Esophagus muscularis mucosa (tissue), 4 donors: ENCODE data around the gene CIT.

Experiments used
- CTCF ChIP-seq, 3 experiments: fragments of 200-600 bp in 2 of 3; fragments of 450-650 bp in 1 of 3; sonication (generic) in 2 of 3; IDR thresholded peaks; one replicate each; pipeline ENCODE4 v1.5.1; 2017 to 2019; ENCODE audit warnings: antibody characterized with exemption in 3 of 3, mild to moderate bottlenecking in 2 of 3, moderate library complexity in 1 of 3
- EP300 ChIP-seq: sonication (generic); formaldehyde crosslinking; IDR thresholded peaks from one replicate; pipeline ENCODE4 v1.6.1; 2017; ENCODE audit warnings: antibody characterized with exemption
- POLR2A ChIP-seq: fragments of 450-650 bp; IDR thresholded peaks from one replicate; pipeline ENCODE4 v1.6.1; 2017; ENCODE audit warnings: antibody characterized with exemption, moderate library complexity, mild to moderate bottlenecking, low read depth
- POLR2AphosphoS5 ChIP-seq, 2 donors: sonication (generic); formaldehyde crosslinking; IDR thresholded peaks; one replicate each; pipeline ENCODE4 v1.6.1; 2017; ENCODE audit warnings: antibody characterized with exemption in 2 of 2

GRCh38 chr12:119876761-119877638, at the start of gene CIT:
- TF ChIP-seq CTCF (IDR thresholded peaks at IDR 0.05) (no peak), POLR2A (no peak), POLR2AphosphoS5 (IDR thresholded peaks at IDR 0.05) (no peak), EP300 (no peak)
